HepG2 (cell line): ENCODE data around the gene CAPS. TPM values are rescaled to one million over a fixed set of nuclear protein-coding genes. Genes with fewer than 3 reads are reported as not detected.

ENCODE experiments used
- BCL6 ChIP-seq: IDR thresholded peaks from 2 replicates; pipeline ENCODE4 v1.6.1; 2016; ENCODE audit warnings: missing genetic modification reagents, missing compliant biosample characterization
- IRX3 ChIP-seq: sonication (generic); formaldehyde crosslinking; IDR thresholded peaks from 2 replicates; pipeline ENCODE4 v1.8.1; 2023; ENCODE audit warnings: mild to moderate bottlenecking, low read depth, missing genetic modification reagents, borderline replicate concordance
- KAT8 ChIP-seq: IDR thresholded peaks from 2 replicates; pipeline ENCODE4 v1.6.1; 2016; ENCODE audit warnings: missing genetic modification reagents, missing compliant biosample characterization
- MTA1 ChIP-seq: sonication (generic); formaldehyde crosslinking; IDR thresholded peaks from 2 replicates; pipeline ENCODE4 v1.4.0; 2020; ENCODE audit warnings: missing genetic modification reagents, mild to moderate bottlenecking, borderline replicate concordance
- ZNF33B ChIP-seq: sonication (generic); formaldehyde crosslinking; IDR thresholded peaks from 2 replicates; pipeline ENCODE4 v1.5.1; 2020; ENCODE audit warnings: mild to moderate bottlenecking, missing genetic modification reagents
- ZNF382 ChIP-seq: sonication (generic); formaldehyde crosslinking; IDR thresholded peaks from 2 replicates; pipeline ENCODE4 v1.5.0; 2020; ENCODE audit warnings: missing genetic modification reagents, mild to moderate bottlenecking, borderline replicate concordance
- ZNF563 ChIP-seq: sonication (generic); formaldehyde crosslinking; IDR thresholded peaks from 2 replicates; pipeline ENCODE4 v1.8.0; 2022; ENCODE audit warnings: mild to moderate bottlenecking, moderate library complexity, missing genetic modification reagents
- ZNF703 ChIP-seq: sonication (generic); formaldehyde crosslinking; IDR thresholded peaks from 2 replicates; pipeline ENCODE4 v1.5.1; 2020; ENCODE audit warnings: missing genetic modification reagents, mild to moderate bottlenecking, moderate library complexity, borderline replicate concordance
- ZNF782 ChIP-seq: sonication (generic); formaldehyde crosslinking; IDR thresholded peaks from 2 replicates; pipeline ENCODE4 v1.4.0; 2020; ENCODE audit warnings: missing genetic modification reagents, mild to moderate bottlenecking, borderline replicate concordance
- polyA plus RNA-seq, 8 experiments: library from polyadenylated mRNA; depleted of rRNA in 3 of 8; stranded (reverse) in 7 of 8; unstranded in 1 of 8; fragments of >200 nt; fragmentation: Illumina TruSeq in 4 of 8; extraction: Trizol in 4 of 8; gene quantifications; 2 replicates each; pipeline versions ENCODE4 v1.2.1 to v1.2.3, GENCODE V29; 2011 to 2016; ENCODE audit warnings: low read depth in 4 of 8, missing spikeins in 1 of 8, mixed read lengths in 1 of 8; ENCODE audit not compliant: insufficient read depth in 1 of 8
- total RNA-seq, 5 experiments: library from RNA; depleted of rRNA; stranded (reverse); fragments of >200 nt; fragmentation: Illumina TruSeq; extraction: Trizol; gene quantifications; 2 replicates each; pipeline ENCODE4 v1.2.3, GENCODE V29; 2016; ENCODE audit warnings: low read depth in 1 of 5
- TF ChIP-seq, protein P1 (sequence below): sonication (generic); formaldehyde crosslinking; IDR thresholded peaks from 2 replicates; pipeline ENCODE4 v1.9.0; 2021; ENCODE audit warnings: mild to moderate bottlenecking, missing genetic modification reagents
- TF ChIP-seq, protein P2 (sequence below): sonication (generic); formaldehyde crosslinking; IDR thresholded peaks from 2 replicates; pipeline ENCODE4 v1.5.0; 2020; ENCODE audit warnings: mild to moderate bottlenecking, missing genetic modification reagents, borderline replicate concordance
- TF ChIP-seq, protein P3 (sequence below): sonication (generic); formaldehyde crosslinking; IDR thresholded peaks from 2 replicates; pipeline ENCODE4 v1.5.0; 2020; ENCODE audit warnings: missing genetic modification reagents, mild to moderate bottlenecking, borderline replicate concordance
- TF ChIP-seq, protein P4 (sequence below): sonication (generic); formaldehyde crosslinking; IDR thresholded peaks from 2 replicates; pipeline ENCODE4 v1.8.0; 2022; ENCODE audit warnings: mild to moderate bottlenecking, missing genetic modification reagents

The CAPS gene
- total and polyA plus RNA-seq, 2 of the 13 experiments (the other 11 are each of a cell fraction or from before 2014, with no cell fraction given): 3.1 TPM

DNA sequence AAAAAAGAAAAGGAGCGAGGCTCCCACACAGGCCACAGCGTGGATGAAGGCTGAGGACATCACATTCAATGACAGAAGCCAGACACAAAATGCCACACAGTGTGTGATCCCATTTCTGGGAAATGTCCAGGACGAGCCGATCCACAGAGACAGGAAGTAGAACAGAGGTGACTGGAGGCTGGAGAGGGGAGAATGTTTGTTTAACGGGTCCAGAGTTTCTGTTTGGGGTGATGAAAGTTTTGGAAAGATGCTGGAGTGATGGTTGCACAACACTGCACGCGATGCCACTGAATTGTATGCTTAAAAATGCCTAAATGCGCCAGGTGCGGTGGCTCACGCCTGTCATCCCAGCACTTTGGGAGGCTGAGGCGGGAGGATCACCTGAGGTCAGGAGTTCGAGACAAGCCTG is 43.1 kb upstream of the CAPS start (continued):
- TF ChIP-seq, protein P1, sequence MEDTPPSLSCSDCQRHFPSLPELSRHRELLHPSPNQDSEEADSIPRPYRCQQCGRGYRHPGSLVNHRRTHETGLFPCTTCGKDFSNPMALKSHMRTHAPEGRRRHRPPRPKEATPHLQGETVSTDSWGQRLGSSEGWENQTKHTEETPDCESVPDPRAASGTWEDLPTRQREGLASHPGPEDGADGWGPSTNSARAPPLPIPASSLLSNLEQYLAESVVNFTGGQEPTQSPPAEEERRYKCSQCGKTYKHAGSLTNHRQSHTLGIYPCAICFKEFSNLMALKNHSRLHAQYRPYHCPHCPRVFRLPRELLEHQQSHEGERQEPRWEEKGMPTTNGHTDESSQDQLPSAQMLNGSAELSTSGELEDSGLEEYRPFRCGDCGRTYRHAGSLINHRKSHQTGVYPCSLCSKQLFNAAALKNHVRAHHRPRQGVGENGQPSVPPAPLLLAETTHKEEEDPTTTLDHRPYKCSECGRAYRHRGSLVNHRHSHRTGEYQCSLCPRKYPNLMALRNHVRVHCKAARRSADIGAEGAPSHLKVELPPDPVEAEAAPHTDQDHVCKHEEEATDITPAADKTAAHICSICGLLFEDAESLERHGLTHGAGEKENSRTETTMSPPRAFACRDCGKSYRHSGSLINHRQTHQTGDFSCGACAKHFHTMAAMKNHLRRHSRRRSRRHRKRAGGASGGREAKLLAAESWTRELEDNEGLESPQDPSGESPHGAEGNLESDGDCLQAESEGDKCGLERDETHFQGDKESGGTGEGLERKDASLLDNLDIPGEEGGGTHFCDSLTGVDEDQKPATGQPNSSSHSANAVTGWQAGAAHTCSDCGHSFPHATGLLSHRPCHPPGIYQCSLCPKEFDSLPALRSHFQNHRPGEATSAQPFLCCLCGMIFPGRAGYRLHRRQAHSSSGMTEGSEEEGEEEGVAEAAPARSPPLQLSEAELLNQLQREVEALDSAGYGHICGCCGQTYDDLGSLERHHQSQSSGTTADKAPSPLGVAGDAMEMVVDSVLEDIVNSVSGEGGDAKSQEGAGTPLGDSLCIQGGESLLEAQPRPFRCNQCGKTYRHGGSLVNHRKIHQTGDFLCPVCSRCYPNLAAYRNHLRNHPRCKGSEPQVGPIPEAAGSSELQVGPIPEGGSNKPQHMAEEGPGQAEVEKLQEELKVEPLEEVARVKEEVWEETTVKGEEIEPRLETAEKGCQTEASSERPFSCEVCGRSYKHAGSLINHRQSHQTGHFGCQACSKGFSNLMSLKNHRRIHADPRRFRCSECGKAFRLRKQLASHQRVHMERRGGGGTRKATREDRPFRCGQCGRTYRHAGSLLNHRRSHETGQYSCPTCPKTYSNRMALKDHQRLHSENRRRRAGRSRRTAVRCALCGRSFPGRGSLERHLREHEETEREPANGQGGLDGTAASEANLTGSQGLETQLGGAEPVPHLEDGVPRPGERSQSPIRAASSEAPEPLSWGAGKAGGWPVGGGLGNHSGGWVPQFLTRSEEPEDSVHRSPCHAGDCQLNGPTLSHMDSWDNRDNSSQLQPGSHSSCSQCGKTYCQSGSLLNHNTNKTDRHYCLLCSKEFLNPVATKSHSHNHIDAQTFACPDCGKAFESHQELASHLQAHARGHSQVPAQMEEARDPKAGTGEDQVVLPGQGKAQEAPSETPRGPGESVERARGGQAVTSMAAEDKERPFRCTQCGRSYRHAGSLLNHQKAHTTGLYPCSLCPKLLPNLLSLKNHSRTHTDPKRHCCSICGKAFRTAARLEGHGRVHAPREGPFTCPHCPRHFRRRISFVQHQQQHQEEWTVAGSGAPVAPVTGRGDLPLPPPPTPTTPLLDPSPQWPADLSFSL: peak; percentile 53; the same call in 1 of the 2 replicates
- TF ChIP-seq ZNF382 (CRISPR knock-in tag) (no peak), IRX3 (CRISPR knock-in tag) (no peak), ZNF782 (CRISPR knock-in tag) (peak; percentile 57; the same call in 1 of the 2 replicates), ZNF563 (peak; percentile 37; the same call in 1 of the 2 replicates), BCL6 (peak; percentile 86), MTA1 (peak; percentile 87; the same call in 1 of the 2 replicates), ZNF703 (peak; percentile 36; the same call in 1 of the 2 replicates), KAT8 (CRISPR knock-in tag) (peak; percentile 80), ZNF33B (CRISPR knock-in tag) (0 out of 2 replicates have a peak, but pooled peaks have one; percentile 38)
- TF ChIP-seq, protein P2, sequence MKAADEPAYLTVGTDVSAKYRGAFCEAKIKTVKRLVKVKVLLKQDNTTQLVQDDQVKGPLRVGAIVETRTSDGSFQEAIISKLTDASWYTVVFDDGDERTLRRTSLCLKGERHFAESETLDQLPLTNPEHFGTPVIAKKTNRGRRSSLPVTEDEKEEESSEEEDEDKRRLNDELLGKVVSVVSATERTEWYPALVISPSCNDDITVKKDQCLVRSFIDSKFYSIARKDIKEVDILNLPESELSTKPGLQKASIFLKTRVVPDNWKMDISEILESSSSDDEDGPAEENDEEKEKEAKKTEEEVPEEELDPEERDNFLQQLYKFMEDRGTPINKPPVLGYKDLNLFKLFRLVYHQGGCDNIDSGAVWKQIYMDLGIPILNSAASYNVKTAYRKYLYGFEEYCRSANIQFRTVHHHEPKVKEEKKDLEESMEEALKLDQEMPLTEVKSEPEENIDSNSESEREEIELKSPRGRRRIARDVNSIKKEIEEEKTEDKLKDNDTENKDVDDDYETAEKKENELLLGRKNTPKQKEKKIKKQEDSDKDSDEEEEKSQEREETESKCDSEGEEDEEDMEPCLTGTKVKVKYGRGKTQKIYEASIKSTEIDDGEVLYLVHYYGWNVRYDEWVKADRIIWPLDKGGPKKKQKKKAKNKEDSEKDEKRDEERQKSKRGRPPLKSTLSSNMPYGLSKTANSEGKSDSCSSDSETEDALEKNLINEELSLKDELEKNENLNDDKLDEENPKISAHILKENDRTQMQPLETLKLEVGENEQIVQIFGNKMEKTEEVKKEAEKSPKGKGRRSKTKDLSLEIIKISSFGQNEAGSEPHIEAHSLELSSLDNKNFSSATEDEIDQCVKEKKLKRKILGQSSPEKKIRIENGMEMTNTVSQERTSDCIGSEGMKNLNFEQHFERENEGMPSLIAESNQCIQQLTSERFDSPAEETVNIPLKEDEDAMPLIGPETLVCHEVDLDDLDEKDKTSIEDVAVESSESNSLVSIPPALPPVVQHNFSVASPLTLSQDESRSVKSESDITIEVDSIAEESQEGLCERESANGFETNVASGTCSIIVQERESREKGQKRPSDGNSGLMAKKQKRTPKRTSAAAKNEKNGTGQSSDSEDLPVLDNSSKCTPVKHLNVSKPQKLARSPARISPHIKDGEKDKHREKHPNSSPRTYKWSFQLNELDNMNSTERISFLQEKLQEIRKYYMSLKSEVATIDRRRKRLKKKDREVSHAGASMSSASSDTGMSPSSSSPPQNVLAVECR (CRISPR knock-in tag): peak; percentile 44; the same call in 1 of the 2 replicates
- TF ChIP-seq, protein P3, sequence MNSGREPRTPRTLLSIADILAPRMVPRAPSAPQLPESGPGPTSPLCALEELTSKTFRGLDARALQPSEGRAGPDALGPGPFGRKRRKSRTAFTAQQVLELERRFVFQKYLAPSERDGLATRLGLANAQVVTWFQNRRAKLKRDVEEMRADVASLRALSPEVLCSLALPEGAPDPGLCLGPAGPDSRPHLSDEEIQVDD (CRISPR knock-in tag): no peak
- TF ChIP-seq, protein P4, sequence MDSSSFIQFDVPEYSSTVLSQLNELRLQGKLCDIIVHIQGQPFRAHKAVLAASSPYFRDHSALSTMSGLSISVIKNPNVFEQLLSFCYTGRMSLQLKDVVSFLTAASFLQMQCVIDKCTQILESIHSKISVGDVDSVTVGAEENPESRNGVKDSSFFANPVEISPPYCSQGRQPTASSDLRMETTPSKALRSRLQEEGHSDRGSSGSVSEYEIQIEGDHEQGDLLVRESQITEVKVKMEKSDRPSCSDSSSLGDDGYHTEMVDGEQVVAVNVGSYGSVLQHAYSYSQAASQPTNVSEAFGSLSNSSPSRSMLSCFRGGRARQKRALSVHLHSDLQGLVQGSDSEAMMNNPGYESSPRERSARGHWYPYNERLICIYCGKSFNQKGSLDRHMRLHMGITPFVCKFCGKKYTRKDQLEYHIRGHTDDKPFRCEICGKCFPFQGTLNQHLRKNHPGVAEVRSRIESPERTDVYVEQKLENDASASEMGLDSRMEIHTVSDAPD: peak; percentile 97
